ENCODE results near the gene SAMSN1.

DNA sequence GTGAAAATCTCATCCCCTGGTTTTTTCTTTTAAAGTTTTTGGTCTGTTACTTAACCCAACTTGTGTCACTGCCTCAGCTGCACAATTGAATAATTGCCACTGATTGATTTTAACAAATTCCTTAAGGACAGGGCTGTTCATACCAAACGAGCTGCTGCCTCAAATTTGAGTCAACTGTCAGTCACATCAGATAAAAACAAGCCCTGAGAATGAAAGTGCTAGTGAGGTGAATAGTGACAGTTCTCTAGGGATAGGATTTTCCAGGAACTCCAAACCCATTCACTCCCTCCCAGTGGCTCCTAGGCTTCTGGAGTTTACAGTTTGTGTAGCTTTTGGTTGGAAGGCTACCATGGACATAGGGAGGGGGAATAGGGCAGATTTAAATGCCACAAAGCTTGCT is 79.4 kb downstream of the SAMSN1 start:
- TF ChIP-seq SP3 (tag by site-specific recombination; IDR thresholded peaks at IDR 0.05) (no peak), PRDM10 (tag by site-specific recombination; IDR thresholded peaks at IDR 0.05) (no peak), CTCF (tag by site-specific recombination; IDR thresholded peaks at IDR 0.05) (no peak), ZNF324 (tag by site-specific recombination; IDR thresholded peaks at IDR 0.05) (no peak), ZNF274 (IDR thresholded peaks at IDR 0.05; ENCODE audit: low read length) (no peak), ZNF274 (tag by site-specific recombination; IDR thresholded peaks at IDR 0.05; ENCODE audit: borderline replicate concordance) (no peak)
- TF ChIP-seq, protein P1, sequence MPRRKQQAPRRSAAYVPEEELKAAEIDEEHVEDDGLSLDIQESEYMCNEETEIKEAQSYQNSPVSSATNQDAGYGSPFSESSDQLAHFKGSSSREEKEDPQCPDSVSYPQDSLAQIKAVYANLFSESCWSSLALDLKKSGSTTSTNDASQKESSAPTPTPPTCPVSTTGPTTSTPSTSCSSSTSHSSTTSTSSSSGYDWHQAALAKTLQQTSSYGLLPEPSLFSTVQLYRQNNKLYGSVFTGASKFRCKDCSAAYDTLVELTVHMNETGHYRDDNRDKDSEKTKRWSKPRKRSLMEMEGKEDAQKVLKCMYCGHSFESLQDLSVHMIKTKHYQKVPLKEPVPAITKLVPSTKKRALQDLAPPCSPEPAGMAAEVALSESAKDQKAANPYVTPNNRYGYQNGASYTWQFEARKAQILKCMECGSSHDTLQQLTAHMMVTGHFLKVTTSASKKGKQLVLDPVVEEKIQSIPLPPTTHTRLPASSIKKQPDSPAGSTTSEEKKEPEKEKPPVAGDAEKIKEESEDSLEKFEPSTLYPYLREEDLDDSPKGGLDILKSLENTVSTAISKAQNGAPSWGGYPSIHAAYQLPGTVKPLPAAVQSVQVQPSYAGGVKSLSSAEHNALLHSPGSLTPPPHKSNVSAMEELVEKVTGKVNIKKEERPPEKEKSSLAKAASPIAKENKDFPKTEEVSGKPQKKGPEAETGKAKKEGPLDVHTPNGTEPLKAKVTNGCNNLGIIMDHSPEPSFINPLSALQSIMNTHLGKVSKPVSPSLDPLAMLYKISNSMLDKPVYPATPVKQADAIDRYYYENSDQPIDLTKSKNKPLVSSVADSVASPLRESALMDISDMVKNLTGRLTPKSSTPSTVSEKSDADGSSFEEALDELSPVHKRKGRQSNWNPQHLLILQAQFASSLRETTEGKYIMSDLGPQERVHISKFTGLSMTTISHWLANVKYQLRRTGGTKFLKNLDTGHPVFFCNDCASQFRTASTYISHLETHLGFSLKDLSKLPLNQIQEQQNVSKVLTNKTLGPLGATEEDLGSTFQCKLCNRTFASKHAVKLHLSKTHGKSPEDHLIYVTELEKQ (tag by site-specific recombination; IDR thresholded peaks at IDR 0.05; ENCODE audit: borderline replicate concordance) = no peak
